EH (cell line): ENCODE measurements around the gene OR52N5.

Experiments used
- DNase-seq: peaks from one replicate; pipeline ENCODE4 v3.0.0-alpha.2; 2015; ENCODE audit warnings: low read depth

The OR52N5 gene

GRCh38 chr11:5783255-5783654, at the start of gene OR52N5:
Gene OR52N5 (minus strand): TSS chr11:5783355. CDS start chr11:5778634, 4,721 bp downstream.
- no peak for DNase-seq

GRCh38 chr11:5831196-5831829, 48.2 kb upstream of the OR52N5 start:
- no peak for DNase-seq

GRCh38 chr11:5818245-5818886, 35.2 kb upstream of the OR52N5 start:
- peak; percentile 6 for DNase-seq

GRCh38 chr11:5815534-5815933, 32.4 kb upstream of the OR52N5 start:
- no peak for DNase-seq

GRCh38 chr11:5809905-5810795, 27.0 kb upstream of the OR52N5 start:
- no peak for DNase-seq

- DNase-seq, result peak; percentile 12
Observed at GRCh38 chr11:5809122-5809519, 26.0 kb upstream of the OR52N5 start.

- DNase-seq, result peak; percentile 71
Observed at GRCh38 chr11:5808500-5809121, 25.5 kb upstream of the OR52N5 start, which contains the start of gene OR52N2. Gene OR52N2 (plus strand): TSS chr11:5808924. CDS start chr11:5820336, 11,412 bp downstream.

GRCh38 chr11:5807580-5807979, 24.4 kb upstream of the OR52N5 start:
- DNase-seq, result no peak

GRCh38 chr11:5803982-5804381, 20.8 kb upstream of the OR52N5 start:
- DNase-seq, result no peak

GRCh38 chr11:5796541-5796940, 13.4 kb upstream of the OR52N5 start:
- DNase-seq, result no peak

- no peak for DNase-seq
Observed at GRCh38 chr11:5791165-5791564, 8.0 kb upstream of the OR52N5 start, which contains the start of gene OR52N1. Gene OR52N1 (minus strand): TSS chr11:5791265. CDS start chr11:5788816, 2,449 bp downstream.

GRCh38 chr11:5767056-5767455, 16.1 kb downstream of the OR52N5 start:
- no peak for DNase-seq

GRCh38 chr11:5753943-5754342, 29.2 kb downstream of the OR52N5 start, which contains the start of gene OR52N4:
Gene OR52N4 (plus strand): TSS chr11:5754243. CDS start chr11:5754741, 498 bp downstream.
- DNase-seq, result no peak

- no peak for DNase-seq
Observed at GRCh38 chr11:5749836-5750235, 33.3 kb downstream of the OR52N5 start.

GRCh38 chr11:5746614-5747013, 36.5 kb downstream of the OR52N5 start:
- DNase-seq, result no peak

- DNase-seq, result no peak
Observed at GRCh38 chr11:5738431-5738830, 44.7 kb downstream of the OR52N5 start.

- no peak for DNase-seq
Observed at GRCh38 chr11:5737670-5738392, 45.3 kb downstream of the OR52N5 start.

- DNase-seq, result peak; percentile 13
Observed at GRCh38 chr11:5737091-5737490, 46.1 kb downstream of the OR52N5 start.

GRCh38 chr11:5736396-5736795, 46.8 kb downstream of the OR52N5 start, which contains the start of gene OR56B1:
Gene OR56B1 (plus strand): TSS chr11:5736448. CDS start chr11:5736517, 69 bp downstream.
- DNase-seq, result no peak

- no peak for DNase-seq
Observed at GRCh38 chr11:5727691-5728090, 55.5 kb downstream of the OR52N5 start.

GRCh38 chr11:5726351-5726750, 56.8 kb downstream of the OR52N5 start:
- no peak for DNase-seq
